Stomach (tissue), 9 donors: ENCODE measurements around the gene FAM228A. TPM values are rescaled to one million over a fixed set of nuclear protein-coding genes. Genes with fewer than 3 reads are reported as not detected.

Experiments
- DNase-seq, 2 donors: peaks; one replicate each; pipeline versions ENCODE4 v3.0.0 to v3.0.0-alpha.2; 2013 to 2019
- H3K27ac ChIP-seq, 5 donors: fragments of 200-600 bp in 4 of 5; sonication (generic) in 4 of 5; one replicate each; pipeline ENCODE4 v1.5.1; 2013 to 2019; ENCODE audit warnings: mild to moderate bottlenecking in 1 of 5, moderate library complexity in 1 of 5
- H3K27me3 ChIP-seq, 3 donors: fragments of 200-600 bp; sonication (generic); one replicate each; pipeline ENCODE4 v1.5.1; 2017 to 2019; ENCODE audit warnings: mixed run types in 1 of 3
- H3K36me3 ChIP-seq, 4 donors: fragments of 200-600 bp; sonication (generic); 1 replicate in 3 of 4; 2 replicates in 1 of 4; pipeline ENCODE4 v1.5.1; 2016 to 2019
- H3K4me1 ChIP-seq, 4 donors: fragments of 200-600 bp; sonication (generic); one replicate each; pipeline ENCODE4 v1.5.1; 2016 to 2019
- H3K4me3 ChIP-seq, 4 donors: fragments of 200-600 bp; sonication (generic) in 3 of 4; one replicate each; pipeline ENCODE4 v1.5.1; 2016 to 2019; ENCODE audit warnings: mild to moderate bottlenecking in 1 of 4
- H3K9me3 ChIP-seq, 4 donors: fragments of 200-600 bp; sonication (generic); one replicate each; pipeline ENCODE4 v1.5.1; 2016 to 2019
- EP300 ChIP-seq: sonication (generic); formaldehyde crosslinking; IDR thresholded peaks from one replicate; pipeline ENCODE4 v1.6.1; 2017; ENCODE audit warnings: antibody characterized with exemption
- POLR2A ChIP-seq, 4 donors: fragments of 450-650 bp; IDR thresholded peaks; one replicate each; pipeline ENCODE4 v1.6.1; 2016; ENCODE audit warnings: antibody characterized with exemption in 4 of 4, control low read depth in 2 of 4, mild to moderate bottlenecking in 1 of 4, moderate library complexity in 1 of 4
- POLR2AphosphoS5 ChIP-seq, 3 donors: sonication (generic); formaldehyde crosslinking; IDR thresholded peaks; one replicate each; pipeline ENCODE4 v1.6.1; 2016; ENCODE audit warnings: antibody characterized with exemption in 3 of 3
- WGBS, 5 donors: extraction: QIAGEN DNeasy Blood & Tissue Kit in 3 of 5; methylation state at CpG; one replicate each; pipeline versions ENCODE4 v1.1.5 to v1.1.7; 2013 to 2018; 5-methylcytosine and 5-hydroxymethylcytosine counted together
- intact Hi-C: fragments of 100-400 bp; cut with DNase I; formaldehyde crosslinking; loops from one replicate; pipeline ENCODE4 v1.15.1; 2023; ENCODE audit warnings: low total_unique reads
- polyA plus RNA-seq, 3 donors: library from polyadenylated mRNA; stranded (reverse); fragments of 200-250 nt; gene quantifications; one replicate each; pipeline ENCODE4 v1.2.3, GENCODE V29; 2013
- total RNA-seq, 5 donors: library from RNA; depleted of rRNA; stranded (reverse); fragments of >200 nt; gene quantifications; one replicate each; pipeline versions ENCODE4 v1.1.0 to v1.2.3, GENCODE V29; 2014 to 2016
- TF ChIP-seq, protein P1 (sequence below), 7 experiments: fragments of 450-650 bp in 4 of 7; fragments of 200-600 bp in 3 of 7; sonication (generic) in 3 of 7; IDR thresholded peaks; one replicate each; pipeline ENCODE4 v1.5.1; 2016 to 2019; ENCODE audit warnings: antibody characterized with exemption in 7 of 7, control low read depth in 2 of 7, mild to moderate bottlenecking in 1 of 7
- donor health status: healthy with polysubstance abuse.
- donor health status: Bipolar disorder and iron deficiency.
- donor health status: healthy.

Gene FAM228A
- total and polyA plus RNA-seq, 8 donors = 0.23 to 2.3 (median 1.3) TPM; not detected in 3

DNA sequence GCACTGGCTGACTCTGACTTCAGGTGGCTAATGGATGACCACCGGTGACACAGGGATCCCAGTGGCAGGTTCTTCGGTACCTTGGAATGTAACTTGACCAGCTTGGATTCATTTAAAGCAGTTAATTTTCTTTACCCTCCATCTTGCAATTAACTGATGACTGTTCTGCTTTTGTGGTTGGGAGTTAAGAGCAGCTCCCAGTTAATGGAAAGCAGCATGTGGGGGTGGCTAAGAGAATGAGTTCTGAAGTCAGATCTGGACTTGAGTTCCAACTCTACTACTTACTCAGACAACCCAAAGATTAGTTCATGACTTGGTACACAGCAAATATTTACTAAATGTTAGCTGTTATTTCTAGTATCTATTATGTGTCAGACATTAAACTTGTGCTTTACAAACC is 58.5 kb downstream of the FAM228A start:
- H3K4me1 ChIP-seq = no peaks in the 10 kb centered on the region
- no peak overlapping the region for H3K27ac ChIP-seq
- H3K36me3 ChIP-seq = peaks cover 0 to 20% (median 11%) of the 10 kb centered on the region in 4 donors
- no peak for TF ChIP-seq EP300
- TF ChIP-seq POLR2A (IDR thresholded peaks at IDR 0.05) = no peak
- TF ChIP-seq POLR2AphosphoS5 (IDR thresholded peaks at IDR 0.05) = no peak
- TF ChIP-seq, protein P1, sequence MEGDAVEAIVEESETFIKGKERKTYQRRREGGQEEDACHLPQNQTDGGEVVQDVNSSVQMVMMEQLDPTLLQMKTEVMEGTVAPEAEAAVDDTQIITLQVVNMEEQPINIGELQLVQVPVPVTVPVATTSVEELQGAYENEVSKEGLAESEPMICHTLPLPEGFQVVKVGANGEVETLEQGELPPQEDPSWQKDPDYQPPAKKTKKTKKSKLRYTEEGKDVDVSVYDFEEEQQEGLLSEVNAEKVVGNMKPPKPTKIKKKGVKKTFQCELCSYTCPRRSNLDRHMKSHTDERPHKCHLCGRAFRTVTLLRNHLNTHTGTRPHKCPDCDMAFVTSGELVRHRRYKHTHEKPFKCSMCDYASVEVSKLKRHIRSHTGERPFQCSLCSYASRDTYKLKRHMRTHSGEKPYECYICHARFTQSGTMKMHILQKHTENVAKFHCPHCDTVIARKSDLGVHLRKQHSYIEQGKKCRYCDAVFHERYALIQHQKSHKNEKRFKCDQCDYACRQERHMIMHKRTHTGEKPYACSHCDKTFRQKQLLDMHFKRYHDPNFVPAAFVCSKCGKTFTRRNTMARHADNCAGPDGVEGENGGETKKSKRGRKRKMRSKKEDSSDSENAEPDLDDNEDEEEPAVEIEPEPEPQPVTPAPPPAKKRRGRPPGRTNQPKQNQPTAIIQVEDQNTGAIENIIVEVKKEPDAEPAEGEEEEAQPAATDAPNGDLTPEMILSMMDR (IDR thresholded peaks at IDR 0.05) = no peak
- intact Hi-C loops = no loop called here
- 93 to 99% (median 96%) methylated on average over 2 of the region's 2 CpGs for WGBS, 5 donors
- no peaks in the 10 kb centered on the region for H3K9me3 ChIP-seq
- no peak overlapping the region for H3K4me3 ChIP-seq
- H3K27me3 ChIP-seq = no peaks in the 10 kb centered on the region
- no peak for DNase-seq

DNA sequence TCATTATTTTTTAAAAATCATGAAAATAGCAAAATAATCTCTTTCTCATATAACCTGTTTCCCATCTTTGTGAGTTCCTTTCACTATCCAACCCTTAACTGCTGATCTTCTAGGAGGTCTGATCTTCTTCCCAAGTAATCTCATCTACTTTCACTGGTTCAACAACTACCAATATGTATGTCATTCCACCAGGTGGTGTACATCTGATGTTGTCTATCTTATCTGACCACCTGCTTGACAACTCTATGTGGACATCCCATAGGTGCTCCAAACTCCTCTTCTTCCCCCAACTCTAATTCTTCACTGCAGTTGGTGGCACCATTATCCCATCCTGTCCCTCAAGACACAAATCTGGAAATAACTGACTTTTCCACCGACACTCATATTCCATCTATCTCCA is 62.5 kb downstream of the FAM228A start:
- H3K36me3 ChIP-seq = peaks cover 0 to 35% (median 20%) of the 10 kb centered on the region in 4 donors
- intact Hi-C loops = no loop called here
- no peak overlapping the region for H3K27ac ChIP-seq
- H3K27me3 ChIP-seq = no peaks in the 10 kb centered on the region
- no peaks in the 10 kb centered on the region for H3K9me3 ChIP-seq
- WGBS, 5 donors = 95 to 100% (median 96%) methylated on average over 1 of the region's 1 CpG
- H3K4me3 ChIP-seq = no peak overlapping the region
- DNase-seq = no peak
- no peaks in the 10 kb centered on the region for H3K4me1 ChIP-seq
- TF ChIP-seq, protein P1 (IDR thresholded peaks at IDR 0.05) = no peak
- TF ChIP-seq POLR2AphosphoS5 (IDR thresholded peaks at IDR 0.05) (no peak), EP300 (no peak), POLR2A (IDR thresholded peaks at IDR 0.05) (no peak)

DNA sequence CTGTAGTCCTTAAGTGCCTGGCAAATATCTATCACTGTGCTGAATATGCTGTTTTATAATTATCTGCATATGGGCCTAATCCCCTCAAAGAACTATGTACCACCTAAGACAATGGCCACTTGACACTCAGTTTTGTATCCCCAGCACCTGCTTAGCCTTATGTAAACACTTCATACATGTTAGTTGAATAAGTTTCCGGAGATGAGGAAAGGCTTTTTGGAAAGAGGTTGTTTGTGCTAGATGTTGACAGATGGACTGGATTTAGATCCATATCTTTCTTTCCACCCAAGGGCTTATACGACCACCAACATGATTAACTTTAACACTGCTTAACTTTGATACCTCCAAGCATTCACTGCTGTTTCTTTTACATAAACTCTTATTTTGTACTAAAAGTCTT is 63.3 kb downstream of the FAM228A start:
- DNase-seq = no peak
- no peak for TF ChIP-seq POLR2A (IDR thresholded peaks at IDR 0.05)
- TF ChIP-seq, protein P1 (IDR thresholded peaks at IDR 0.05) = no peak
- TF ChIP-seq EP300 = no peak
- TF ChIP-seq POLR2AphosphoS5 (IDR thresholded peaks at IDR 0.05) = no peak
- Histone ChIP-seq H3K4me3 (no peak overlapping the region), H3K27me3 (no peaks in the 10 kb centered on the region), H3K36me3 (peaks cover 5 to 37% (median 25%) of the 10 kb centered on the region in 4 donors), H3K9me3 (no peaks in the 10 kb centered on the region), H3K4me1 (no peaks in the 10 kb centered on the region), H3K27ac (no peak overlapping the region)
- 68 to 87% (median 79%) methylated on average over 2 of the region's 2 CpGs for WGBS, 5 donors
- intact Hi-C loops = no loop called here

DNA sequence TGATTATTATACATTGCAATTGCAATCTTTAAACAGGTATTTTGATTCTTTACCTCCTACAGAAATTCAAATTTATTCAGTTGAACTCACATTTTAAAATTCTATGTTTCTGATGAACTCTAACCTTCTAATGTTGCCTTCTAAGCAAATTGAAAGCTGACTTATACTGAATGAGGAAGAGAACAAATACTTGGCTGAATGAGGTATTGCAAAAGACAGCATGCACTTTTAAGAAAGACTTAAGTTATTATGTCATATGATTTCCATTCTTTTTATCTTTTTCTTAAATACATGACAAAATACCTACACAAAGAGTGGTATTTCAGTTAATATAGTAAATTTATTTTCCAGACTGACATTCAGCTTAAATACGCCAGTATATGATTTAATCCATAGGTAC is 64.7 kb downstream of the FAM228A start:
- TF ChIP-seq POLR2AphosphoS5 (IDR thresholded peaks at IDR 0.05) (no peak), POLR2A (IDR thresholded peaks at IDR 0.05) (no peak), EP300 (no peak)
- TF ChIP-seq, protein P1 (IDR thresholded peaks at IDR 0.05) = no peak
- Histone ChIP-seq H3K9me3 (no peaks in the 10 kb centered on the region), H3K4me3 (no peak overlapping the region), H3K36me3 (peaks cover 5 to 48% (median 36%) of the 10 kb centered on the region in 4 donors), H3K4me1 (no peaks in the 10 kb centered on the region), H3K27ac (no peak overlapping the region), H3K27me3 (no peaks in the 10 kb centered on the region)
- no peak for DNase-seq
- whole genome bisulfite sequencing, 5 donors = 96 to 100% (median 97%) methylated on average over 1 of the region's 1 CpG
- intact Hi-C loops = no loop called here

Other genes starting within 250 kb of the FAM228A start
- gene ATAD2B, start 247.9 kb upstream of the FAM228A start, total RNA-seq = 10 to 100 TPM; 13.4 to 67.0 (median 42.6) TPM
- 1 to 10 TPM; 2.0 to 4.3 (median 2.2) TPM for gene ATAD2B, start 247.9 kb upstream of the FAM228A start, polyA plus RNA-seq
- 10 to 100 TPM in 3 of 5 donors, 1 to 10 TPM in 2; 3.6 to 53.6 (median 11.1) TPM for gene UBXN2A, start 234.6 kb upstream of the FAM228A start, total RNA-seq
- gene UBXN2A, start 234.6 kb upstream of the FAM228A start, polyA plus RNA-seq = 1 to 10 TPM; 4.4 to 8.9 (median 6.4) TPM
- gene MFSD2B, start 165.0 kb upstream of the FAM228A start, total RNA-seq = not detected
- under 1 TPM in 2 of 3 donors, not detected in 1; 0.12 to 0.61 TPM for gene MFSD2B, start 165.0 kb upstream of the FAM228A start, polyA plus RNA-seq
- 10 to 100 TPM in 1 of 5 donors, 1 to 10 TPM in 4; 1.2 to 25.9 (median 4.9) TPM for gene WDCP, start 127.7 kb upstream of the FAM228A start, total RNA-seq
- gene WDCP, start 127.7 kb upstream of the FAM228A start, polyA plus RNA-seq = 1 to 10 TPM; 1.5 to 2.0 (median 1.8) TPM
- gene FKBP1B, start 125.3 kb upstream of the FAM228A start, total RNA-seq = 10 to 100 TPM in 1 of 5 donors, 1 to 10 TPM in 3, not detected in 1; 1.3 to 13.6 (median 7.3) TPM
- 10 to 100 TPM; 21.1 to 34.3 (median 30.4) TPM for gene FKBP1B, start 125.3 kb upstream of the FAM228A start, polyA plus RNA-seq
- gene SF3B6, start 98.7 kb upstream of the FAM228A start, total RNA-seq = 100 to 1,000 TPM in 1 of 5 donors, 10 to 100 TPM in 4; 18.8 to 121 (median 40.7) TPM
- 100 to 1,000 TPM; 125 to 139 (median 126) TPM for gene SF3B6, start 98.7 kb upstream of the FAM228A start, polyA plus RNA-seq
- 100 to 1,000 TPM in 1 of 5 donors, 10 to 100 TPM in 3, 1 to 10 TPM in 1; 9.3 to 103 (median 38.7) TPM for gene TP53I3, start 90.2 kb upstream of the FAM228A start, total RNA-seq
- gene TP53I3, start 90.2 kb upstream of the FAM228A start, polyA plus RNA-seq = 10 to 100 TPM; 23.7 to 66.6 (median 47.0) TPM
- gene PFN4, start 51.7 kb upstream of the FAM228A start, total RNA-seq = 1 to 10 TPM in 1 of 5 donors, not detected in 4; 1.8 TPM
- under 1 TPM in 2 of 3 donors, not detected in 1; 0.48 to 0.56 TPM for gene PFN4, start 51.7 kb upstream of the FAM228A start, polyA plus RNA-seq
- 10 to 100 TPM in 3 of 5 donors, 1 to 10 TPM in 1, not detected in 1; 8.5 to 43.2 (median 26.0) TPM for gene FAM228B, start 51.6 kb upstream of the FAM228A start, total RNA-seq
- gene FAM228B, start 51.6 kb upstream of the FAM228A start, polyA plus RNA-seq = 10 to 100 TPM in 2 of 3 donors, 1 to 10 TPM in 1; 8.4 to 15.9 (median 11.9) TPM
- gene ITSN2, start 185.5 kb downstream of the FAM228A start, total RNA-seq = 100 to 1,000 TPM in 2 of 5 donors, 10 to 100 TPM in 3; 14.8 to 216 (median 66.5) TPM
- 10 to 100 TPM; 14.6 to 30.7 (median 17.9) TPM for gene ITSN2, start 185.5 kb downstream of the FAM228A start, polyA plus RNA-seq